Measurements from ENCODE around the gene DNAJB14.

- TF ChIP-seq MTF1 (CRISPR knock-in tag; IDR thresholded peaks at IDR 0.05): no peak
- no peak for TF ChIP-seq NR3C1 (CRISPR knock-in tag; IDR thresholded peaks at IDR 0.05)
- no peak for TF ChIP-seq ARNT (IDR thresholded peaks at IDR 0.05)
- no peak for TF ChIP-seq PRDM4 (CRISPR knock-in tag; IDR thresholded peaks at IDR 0.05; ENCODE audit: borderline replicate concordance)
- TF ChIP-seq KDM5A (IDR thresholded peaks at IDR 0.05; ENCODE audit: borderline replicate concordance, low read length): no peak
- TF ChIP-seq STAG1 (CRISPR knock-in tag; IDR thresholded peaks at IDR 0.05): no peak
- TF ChIP-seq BCL6 (CRISPR knock-in tag; IDR thresholded peaks at IDR 0.05): no peak
- TF ChIP-seq CTCF (CRISPR knock-in tag; IDR thresholded peaks at IDR 0.05): no peak
- no peak for TF ChIP-seq ATF3 (CRISPR knock-in tag; IDR thresholded peaks at IDR 0.05)
Measured at GRCh38 chr4:99879458-99879857, 67.0 kb downstream of the DNAJB14 start.

Data from HepG2 (cell line).